ES-I3 (cell line): ENCODE data around the gene MAPK7.

Experiments used
- H3K36me3 ChIP-seq: 2 replicates; pipeline ENCODE4 v1.6.1; 2013; ENCODE audit warnings: mild to moderate bottlenecking, low read length, control low read depth, moderate library complexity; ENCODE audit not compliant: insufficient read depth
- H3K4me1 ChIP-seq: 2 replicates; pipeline ENCODE4 v1.6.1; 2013; ENCODE audit warnings: mild to moderate bottlenecking, control low read depth, low read length; ENCODE audit not compliant: insufficient read depth
- H3K9ac ChIP-seq: 2 replicates; pipeline ENCODE4 v1.6.1; 2013; ENCODE audit warnings: low read depth, mild to moderate bottlenecking, low read length, moderate library complexity
- H3K9me3 ChIP-seq: 2 replicates; pipeline ENCODE4 v1.6.1; 2013; ENCODE audit warnings: mild to moderate bottlenecking, low read length, moderate library complexity; ENCODE audit not compliant: control insufficient read depth, insufficient read depth

MAPK7 gene

DNA sequence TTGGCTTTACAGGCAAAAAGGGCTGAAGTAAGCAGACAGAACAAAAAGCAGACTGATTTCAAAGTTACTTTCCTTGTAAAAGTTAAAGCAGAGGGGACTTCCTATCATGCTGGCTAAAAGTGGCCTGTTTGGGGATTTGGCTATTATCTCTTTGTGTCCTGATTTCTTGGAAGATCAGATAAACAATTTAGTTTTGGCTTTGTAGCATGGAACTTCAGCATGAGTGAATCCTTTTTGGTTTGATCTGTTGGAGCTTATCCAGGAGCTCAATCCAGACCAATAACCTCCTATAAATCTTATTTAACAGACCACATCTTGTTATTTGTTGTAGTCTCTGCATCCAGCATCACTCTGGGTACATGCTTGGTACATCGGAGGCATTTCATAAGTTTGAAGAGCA is 23.9 kb downstream of the MAPK7 start:
- H3K4me1 ChIP-seq: peaks cover 12% of the 10 kb centered on the region
- no peaks in the 10 kb centered on the region for H3K9me3 ChIP-seq
- no peak overlapping the region for H3K9ac ChIP-seq
- no peaks in the 10 kb centered on the region for H3K36me3 ChIP-seq

GRCh38 chr17:19403021-19403420 is 24.7 kb downstream of the MAPK7 start:
- Histone ChIP-seq H3K9ac (no peak overlapping the region), H3K4me1 (peaks cover 7% of the 10 kb centered on the region), H3K9me3 (no peaks in the 10 kb centered on the region), H3K36me3 (no peaks in the 10 kb centered on the region)

- H3K36me3 ChIP-seq: no peaks in the 10 kb centered on the region
- H3K9me3 ChIP-seq: no peaks in the 10 kb centered on the region
- H3K9ac ChIP-seq: no peak overlapping the region
- H3K4me1 ChIP-seq: peaks cover under 1% of the 10 kb centered on the region
These were observed 26.0 kb downstream of the MAPK7 start for GRCh38 chr17:19404264-19404663.

- H3K36me3 ChIP-seq: no peaks in the 10 kb centered on the region
- H3K9ac ChIP-seq: no peak overlapping the region
- no peaks in the 10 kb centered on the region for H3K9me3 ChIP-seq
- H3K4me1 ChIP-seq: peaks cover 6% of the 10 kb centered on the region
These were observed 26.8 kb downstream of the MAPK7 start for GRCh38 chr17:19405114-19405513.

DNA sequence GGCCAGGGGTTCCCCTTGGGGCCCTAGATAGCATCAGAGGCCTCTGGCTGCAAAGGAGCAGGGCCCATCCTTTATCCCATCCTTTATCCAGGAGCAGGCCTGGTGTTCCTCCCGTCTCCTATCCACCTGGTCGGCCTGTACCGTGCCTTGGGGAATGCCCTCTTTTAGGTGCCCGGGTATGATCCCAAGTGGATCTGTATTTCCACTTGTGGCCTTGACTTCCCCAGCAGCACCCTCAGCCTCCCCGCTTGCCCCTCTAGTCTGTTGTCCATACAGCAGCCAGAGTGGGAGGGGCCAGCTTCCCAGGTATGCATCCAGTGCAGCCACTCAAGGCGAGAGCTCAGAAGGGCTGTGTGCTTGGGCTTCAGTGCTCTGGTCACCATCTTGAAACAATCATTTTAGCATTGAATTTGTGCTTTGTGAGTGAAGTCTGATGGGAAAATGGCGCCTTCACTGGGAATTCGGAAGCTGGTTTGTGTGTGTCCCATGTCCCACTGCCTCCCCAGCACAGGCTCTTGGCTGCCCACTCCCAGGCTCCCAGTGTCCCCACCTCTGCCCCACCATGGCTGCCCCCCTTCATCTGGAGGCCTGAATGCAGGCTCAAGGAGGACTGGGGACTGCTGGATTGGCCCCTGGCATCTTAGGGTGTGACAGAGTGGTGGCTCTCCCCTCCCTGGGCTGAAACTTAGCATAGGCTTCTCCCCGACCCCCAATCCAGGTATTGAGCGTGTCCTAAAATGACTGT is 29.5 kb downstream of the MAPK7 start:
- H3K4me1 ChIP-seq: peaks cover 15% of the 10 kb centered on the region
- no peaks in the 10 kb centered on the region for H3K9me3 ChIP-seq
- no peaks in the 10 kb centered on the region for H3K36me3 ChIP-seq

DNA sequence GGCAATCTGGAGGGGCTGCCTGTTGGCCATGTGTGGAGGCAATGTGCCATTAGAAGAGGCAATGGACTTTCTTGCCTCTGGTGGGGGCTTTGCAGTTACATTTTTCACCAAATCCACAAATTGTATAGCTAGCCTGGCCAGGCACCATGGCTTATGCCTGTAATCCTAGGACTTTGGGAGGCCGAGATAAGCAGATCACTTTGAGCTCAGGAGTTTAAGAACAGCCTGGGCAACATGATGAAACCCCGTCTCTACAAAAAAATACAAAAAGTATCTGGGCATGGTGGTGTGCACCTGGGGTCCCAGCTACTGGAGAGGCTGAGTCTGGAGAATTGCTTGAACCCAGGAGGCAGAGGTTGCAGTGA is 30.0 kb downstream of the MAPK7 start:
- Histone ChIP-seq H3K9ac (no peak overlapping the region), H3K36me3 (no peaks in the 10 kb centered on the region), H3K4me1 (peaks cover 15% of the 10 kb centered on the region), H3K9me3 (no peaks in the 10 kb centered on the region)

More for the DNA sequence above, 29.5 kb downstream of the MAPK7 start:
- no peak overlapping the region for H3K9ac ChIP-seq

DNA sequence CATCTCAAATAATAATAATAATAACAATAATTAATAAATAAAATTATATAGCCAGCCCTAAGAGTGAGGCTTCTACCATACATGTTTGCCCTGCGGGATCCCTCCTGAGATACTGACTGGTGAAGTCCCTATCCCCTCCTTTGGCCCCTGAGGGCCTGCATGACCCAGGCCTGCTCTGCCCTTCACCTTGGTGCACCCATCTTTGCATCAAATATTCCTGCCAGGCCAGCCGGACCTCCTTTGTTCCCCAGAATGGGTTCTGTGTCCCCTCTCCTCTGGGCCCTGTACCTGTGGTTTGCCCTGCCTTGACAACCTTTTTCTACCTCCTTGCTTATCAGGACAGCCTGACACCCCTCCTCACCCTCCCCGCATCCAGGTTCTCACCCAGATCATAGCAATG is 30.8 kb downstream of the MAPK7 start:
- Histone ChIP-seq H3K9ac (no peak overlapping the region), H3K36me3 (no peaks in the 10 kb centered on the region), H3K9me3 (no peaks in the 10 kb centered on the region), H3K4me1 (peaks cover 15% of the 10 kb centered on the region)

DNA sequence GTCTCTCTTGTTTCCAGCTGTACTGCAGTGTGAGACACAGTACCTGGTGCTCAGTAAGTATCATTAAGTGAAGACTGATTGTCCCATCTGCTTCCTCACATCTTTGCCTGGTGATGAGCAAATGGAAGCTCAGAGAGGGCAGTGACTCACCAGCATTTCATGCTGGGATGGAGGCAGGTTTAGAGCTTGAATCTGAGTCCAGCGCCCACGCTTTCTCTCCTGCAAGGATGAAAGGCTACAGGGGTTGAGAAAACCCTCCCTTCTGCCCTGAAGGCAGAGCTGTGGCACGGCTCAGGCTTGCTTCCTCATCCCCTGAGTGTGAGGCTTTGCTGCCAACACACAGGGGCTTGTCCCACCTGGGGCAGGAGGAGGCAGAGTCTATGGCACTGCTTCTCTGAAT is 31.2 kb downstream of the MAPK7 start:
- Histone ChIP-seq H3K36me3 (no peaks in the 10 kb centered on the region), H3K9me3 (no peaks in the 10 kb centered on the region), H3K4me1 (peaks cover 15% of the 10 kb centered on the region), H3K9ac (no peak overlapping the region)

DNA sequence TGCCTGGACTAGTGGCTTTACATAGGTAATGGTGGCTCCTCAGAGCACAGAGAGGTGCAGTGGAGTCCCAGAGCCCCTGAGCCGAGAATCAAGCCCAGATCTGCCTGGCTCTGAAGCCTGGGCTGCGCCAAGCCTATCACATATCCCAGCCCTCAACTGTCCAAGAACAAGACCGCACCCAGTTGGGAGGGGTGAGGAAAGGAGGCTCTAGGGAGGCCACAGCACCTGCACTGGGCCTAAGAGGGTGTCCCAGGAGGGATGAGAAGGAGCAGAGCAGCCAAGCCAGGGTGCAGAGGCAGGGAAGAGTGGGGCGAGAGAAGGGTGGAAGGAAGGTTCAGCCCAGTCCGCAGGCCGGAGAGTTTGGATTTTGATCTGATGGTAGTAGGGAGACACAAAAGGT is 31.8 kb downstream of the MAPK7 start:
- Histone ChIP-seq H3K9ac (no peak overlapping the region), H3K9me3 (no peaks in the 10 kb centered on the region), H3K36me3 (no peaks in the 10 kb centered on the region), H3K4me1 (peaks cover 15% of the 10 kb centered on the region)

- no peak within 1 kb of the TSS; the same call in 1 of the 2 replicates for H3K9ac ChIP-seq
- no peaks in the 10 kb centered on the region for H3K36me3 ChIP-seq
- no peaks in the 10 kb centered on the region for H3K9me3 ChIP-seq
- peaks cover 15% of the 10 kb centered on the region for H3K4me1 ChIP-seq
These were observed 32.8 kb downstream of the MAPK7 start, which contains the start of gene RNF112 for GRCh38 chr17:19410875-19411620. RNF112 (plus strand) TSS chr17:19411232; CDS start chr17:19411409, 177 bp downstream.

GRCh38 chr17:19411631-19412030 is 33.3 kb downstream of the MAPK7 start:
- H3K9me3 ChIP-seq: no peaks in the 10 kb centered on the region
- H3K9ac ChIP-seq: no peak overlapping the region
- no peaks in the 10 kb centered on the region for H3K36me3 ChIP-seq
- H3K4me1 ChIP-seq: peaks cover 15% of the 10 kb centered on the region

- Histone ChIP-seq H3K9me3 (no peaks in the 10 kb centered on the region), H3K4me1 (peaks cover 15% of the 10 kb centered on the region), H3K36me3 (no peaks in the 10 kb centered on the region), H3K9ac (no peak overlapping the region)
These were observed 34.2 kb downstream of the MAPK7 start for GRCh38 chr17:19412510-19412909.

DNA sequence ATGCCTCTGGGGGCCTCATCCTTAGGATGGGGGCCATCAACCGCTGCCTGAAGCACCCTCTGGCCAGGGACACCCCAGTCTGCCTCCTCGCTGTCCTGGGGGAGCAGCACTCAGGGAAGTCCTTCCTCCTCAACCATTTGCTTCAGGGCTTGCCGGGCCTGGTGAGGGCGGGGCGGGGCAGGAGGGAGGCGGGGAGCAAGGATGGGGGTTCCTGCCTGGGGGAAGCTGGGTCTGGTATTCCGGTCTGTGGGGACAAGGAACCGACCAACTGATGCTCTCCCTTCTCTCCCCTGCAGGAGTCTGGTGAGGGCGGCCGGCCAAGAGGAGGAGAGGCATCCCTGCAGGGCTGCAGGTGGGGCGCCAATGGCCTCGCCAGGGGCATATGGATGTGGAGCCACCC is 34.7 kb downstream of the MAPK7 start:
- H3K4me1 ChIP-seq: peaks cover 15% of the 10 kb centered on the region
- H3K9me3 ChIP-seq: no peaks in the 10 kb centered on the region
- H3K36me3 ChIP-seq: no peaks in the 10 kb centered on the region
- H3K9ac ChIP-seq: no peak overlapping the region

GRCh38 chr17:19413761-19414160 is 35.5 kb downstream of the MAPK7 start:
- Histone ChIP-seq H3K4me1 (peaks cover 15% of the 10 kb centered on the region), H3K9ac (no peak overlapping the region), H3K9me3 (no peaks in the 10 kb centered on the region), H3K36me3 (no peaks in the 10 kb centered on the region)
